ENCODE data around the gene ZXDC. TPM values are rescaled to one million over a fixed set of nuclear protein-coding genes. Genes with fewer than 3 reads are reported as not detected.

Gene ZXDC
- total and polyA plus RNA-seq, 2 donors (not counting 1 experiment from before 2014, with no cell fraction given) = 38.9 to 70.9 TPM

GRCh38 chr3:126464093-126464492, 11.6 kb downstream of the ZXDC start:
- ChIA-PET POLR2A (no interaction called here), CTCF (no interaction called here)
- Mint-ChIP-seq H3K27ac (no peak overlapping the region), H3K27me3 (no peaks in the 10 kb centered on the region), H3K4me3 (no peak overlapping the region), H3K9me3 (ENCODE audit: insufficient read depth) (no peaks in the 10 kb centered on the region), H3K4me1 (peaks cover 6% of the 10 kb centered on the region)
- H3K79me2 ChIP-seq (ENCODE audit: control insufficient read depth, insufficient read depth, low read length) = peaks cover 54% of the 10 kb centered on the region
- H3K9me3 ChIP-seq (ENCODE audit: control extremely low read depth in 1 of 3, control insufficient read depth in 2 of 3, insufficient read depth in 1 of 3, low read length in 2 of 3) = no peaks in the 10 kb centered on the region
- TF ChIP-seq, protein P1, sequence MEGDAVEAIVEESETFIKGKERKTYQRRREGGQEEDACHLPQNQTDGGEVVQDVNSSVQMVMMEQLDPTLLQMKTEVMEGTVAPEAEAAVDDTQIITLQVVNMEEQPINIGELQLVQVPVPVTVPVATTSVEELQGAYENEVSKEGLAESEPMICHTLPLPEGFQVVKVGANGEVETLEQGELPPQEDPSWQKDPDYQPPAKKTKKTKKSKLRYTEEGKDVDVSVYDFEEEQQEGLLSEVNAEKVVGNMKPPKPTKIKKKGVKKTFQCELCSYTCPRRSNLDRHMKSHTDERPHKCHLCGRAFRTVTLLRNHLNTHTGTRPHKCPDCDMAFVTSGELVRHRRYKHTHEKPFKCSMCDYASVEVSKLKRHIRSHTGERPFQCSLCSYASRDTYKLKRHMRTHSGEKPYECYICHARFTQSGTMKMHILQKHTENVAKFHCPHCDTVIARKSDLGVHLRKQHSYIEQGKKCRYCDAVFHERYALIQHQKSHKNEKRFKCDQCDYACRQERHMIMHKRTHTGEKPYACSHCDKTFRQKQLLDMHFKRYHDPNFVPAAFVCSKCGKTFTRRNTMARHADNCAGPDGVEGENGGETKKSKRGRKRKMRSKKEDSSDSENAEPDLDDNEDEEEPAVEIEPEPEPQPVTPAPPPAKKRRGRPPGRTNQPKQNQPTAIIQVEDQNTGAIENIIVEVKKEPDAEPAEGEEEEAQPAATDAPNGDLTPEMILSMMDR (IDR thresholded peaks at IDR 0.05) = no peak
- no peak for TF ChIP-seq EZH2 (IDR thresholded peaks at IDR 0.05; ENCODE audit: borderline replicate concordance, insufficient read depth, low read depth, low read length, poor library complexity, severe bottlenecking)
- H3K36me3 ChIP-seq (replicated peaks in 1 of 2; ENCODE audit: control extremely low read depth in 1 of 2, control insufficient read depth in 1 of 2, extremely low read depth in 1 of 2, insufficient read depth in 2 of 2, low read length in 1 of 2) = peaks cover 29 to 93% of the 10 kb centered on the region in 2 experiments
- no peaks in the 10 kb centered on the region for H3K27me3 ChIP-seq (replicated peaks in 1 of 4; ENCODE audit: control extremely low read depth in 1 of 4, control insufficient read depth in 3 of 4, insufficient read depth in 4 of 4, low read length in 3 of 4)
- no peak overlapping the region for H3K9ac ChIP-seq (ENCODE audit: low read length)
- H3K4me1 ChIP-seq (ENCODE audit: control insufficient read depth in 2 of 2, insufficient read depth in 2 of 2, low read length in 2 of 2) = no peaks in the 10 kb centered on the region
- no peak for ATAC-seq (ENCODE audit: low read depth)
- no peak overlapping the region for H3K4me3 ChIP-seq (ENCODE audit: control extremely low read depth in 1 of 5, extremely low read depth in 1 of 5, insufficient read depth in 1 of 5, low read depth in 2 of 5, low read length in 4 of 5)
- WGBS (ENCODE audit: insufficient coverage) = 96% methylated on average over 3 of the region's 4 CpGs
- no peak overlapping the region for H3K4me2 ChIP-seq (replicated peaks; ENCODE audit: low read depth, low read length, poor library complexity, severe bottlenecking)
- peaks cover 92% of the 10 kb centered on the region for H4K20me1 ChIP-seq (ENCODE audit: control insufficient read depth, insufficient read depth, low read length, poor library complexity, severe bottlenecking)
- no peak overlapping the region for H3K27ac ChIP-seq (ENCODE audit: low read length in 2 of 2)
- DNase-seq = no peak
- intact Hi-C loops (cut with micrococcal nuclease) = no loop called here
- no peak overlapping the region for H2AFZ ChIP-seq (ENCODE audit: insufficient read depth, low read depth, low read length, poor library complexity, severe bottlenecking)

DNA sequence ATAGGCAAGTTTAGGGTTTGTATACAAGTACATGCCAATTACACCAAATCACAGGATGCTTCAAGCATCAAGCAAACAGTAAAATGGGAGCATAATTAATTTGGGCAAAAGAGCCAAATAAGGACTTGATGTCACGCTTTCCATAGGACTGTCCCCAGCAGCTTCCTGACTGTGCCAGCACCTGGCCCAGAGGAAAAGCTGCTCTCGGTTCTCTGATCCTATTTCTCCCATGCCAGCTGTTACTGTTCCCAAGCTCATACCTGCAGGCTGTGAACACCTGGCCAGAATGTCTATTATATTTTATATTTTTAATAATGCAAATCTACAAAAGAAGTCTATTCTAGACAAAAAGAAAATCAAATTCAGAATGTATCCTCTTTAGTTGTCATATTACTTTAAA, 12.2 kb downstream of the ZXDC start:
- H3K36me3 ChIP-seq (replicated peaks in 1 of 2; ENCODE audit: control extremely low read depth in 1 of 2, control insufficient read depth in 1 of 2, extremely low read depth in 1 of 2, insufficient read depth in 2 of 2, low read length in 1 of 2) = peaks cover 29 to 93% of the 10 kb centered on the region in 2 experiments
- H3K4me1 Mint-ChIP-seq = peaks cover 6% of the 10 kb centered on the region
- no peaks in the 10 kb centered on the region for H3K27me3 ChIP-seq (replicated peaks in 1 of 4; ENCODE audit: control extremely low read depth in 1 of 4, control insufficient read depth in 3 of 4, insufficient read depth in 4 of 4, low read length in 3 of 4)
- no peak overlapping the region for H3K27ac Mint-ChIP-seq
- H4K20me1 ChIP-seq (ENCODE audit: control insufficient read depth, insufficient read depth, low read length, poor library complexity, severe bottlenecking) = peaks cover 92% of the 10 kb centered on the region
- intact Hi-C loops (cut with micrococcal nuclease) = no loop called here
- 100% methylated on average over 2 of the region's 2 CpGs for WGBS (ENCODE audit: insufficient coverage)
- no peaks in the 10 kb centered on the region for H3K9me3 Mint-ChIP-seq (ENCODE audit: insufficient read depth)
- DNase-seq = no peak
- peaks cover 48% of the 10 kb centered on the region for H3K79me2 ChIP-seq (ENCODE audit: control insufficient read depth, insufficient read depth, low read length)
- no peaks in the 10 kb centered on the region for H3K9me3 ChIP-seq (ENCODE audit: control extremely low read depth in 1 of 3, control insufficient read depth in 2 of 3, insufficient read depth in 1 of 3, low read length in 2 of 3)
- ATAC-seq (ENCODE audit: low read depth) = no peak
- H3K27ac ChIP-seq (ENCODE audit: low read length in 2 of 2) = no peak overlapping the region
- no peak for TF ChIP-seq EZH2 (IDR thresholded peaks at IDR 0.05; ENCODE audit: borderline replicate concordance, insufficient read depth, low read depth, low read length, poor library complexity, severe bottlenecking)
- TF ChIP-seq, protein P1 (IDR thresholded peaks at IDR 0.05) = no peak
- H3K4me3 Mint-ChIP-seq = no peak overlapping the region
- no peak overlapping the region for H2AFZ ChIP-seq (ENCODE audit: insufficient read depth, low read depth, low read length, poor library complexity, severe bottlenecking)
- POLR2A ChIA-PET = no interaction called here
- CTCF ChIA-PET = no interaction called here
- no peak overlapping the region for H3K4me3 ChIP-seq (ENCODE audit: control extremely low read depth in 1 of 5, extremely low read depth in 1 of 5, insufficient read depth in 1 of 5, low read depth in 2 of 5, low read length in 4 of 5)
- H3K27me3 Mint-ChIP-seq = no peaks in the 10 kb centered on the region
- no peak overlapping the region for H3K9ac ChIP-seq (ENCODE audit: low read length)
- H3K4me2 ChIP-seq (replicated peaks; ENCODE audit: low read depth, low read length, poor library complexity, severe bottlenecking) = no peak overlapping the region
- no peaks in the 10 kb centered on the region for H3K4me1 ChIP-seq (ENCODE audit: control insufficient read depth in 2 of 2, insufficient read depth in 2 of 2, low read length in 2 of 2)
